NK-92 (cell line): ENCODE results near the gene TACR1.
"Not testable (repeated sequence)": the region's sequence is repeated elsewhere in the genome, so short reads cannot be mapped to it uniquely, and the experiment has no call there.

Experiments
- DNase-seq: peaks from one replicate; lab custom pipeline; 2025; ENCODE audit not compliant: unreplicated experiment; lab: John Stamatoyannopoulos, UW

Gene TACR1

GRCh38 chr2:75199428-75200011 is at the start of gene TACR1:
TSS of gene TACR1 (minus strand) at chr2:75199520. CDS start at chr2:75198934, 586 bp downstream.
- no peak for DNase-seq

- DNase-seq: not testable (repeated sequence)
Measured at GRCh38 chr2:75248581-75248980, 49.3 kb upstream of the TACR1 start.

GRCh38 chr2:75246441-75247167 is 47.3 kb upstream of the TACR1 start:
- no peak for DNase-seq

- DNase-seq: no peak
Measured at GRCh38 chr2:75243219-75243618, 43.9 kb upstream of the TACR1 start.

- no peak for DNase-seq
Measured at GRCh38 chr2:75241696-75242095, 42.4 kb upstream of the TACR1 start.

GRCh38 chr2:75238670-75239330 is 39.5 kb upstream of the TACR1 start:
- DNase-seq: no peak

- no peak for DNase-seq
Measured at GRCh38 chr2:75237296-75237695, 38.0 kb upstream of the TACR1 start.

- DNase-seq: no peak
Measured at GRCh38 chr2:75233965-75234364, 34.6 kb upstream of the TACR1 start.

- DNase-seq: no peak
Measured at GRCh38 chr2:75226617-75227016, 27.3 kb upstream of the TACR1 start.

GRCh38 chr2:75226099-75226498 is 26.8 kb upstream of the TACR1 start:
- no peak for DNase-seq

- no peak for DNase-seq
Measured at GRCh38 chr2:75224636-75225094, 25.3 kb upstream of the TACR1 start.

GRCh38 chr2:75222527-75222926 is 23.2 kb upstream of the TACR1 start:
- no peak for DNase-seq

GRCh38 chr2:75221862-75222261 is 22.5 kb upstream of the TACR1 start:
- DNase-seq: no peak

- DNase-seq: not testable (repeated sequence)
Measured at GRCh38 chr2:75219213-75219612, 19.9 kb upstream of the TACR1 start.

- DNase-seq: no peak
Measured at GRCh38 chr2:75211266-75211770, 12.0 kb upstream of the TACR1 start.

GRCh38 chr2:75210409-75210808 is 11.1 kb upstream of the TACR1 start:
- no peak for DNase-seq

GRCh38 chr2:75208738-75209137 is 9.4 kb upstream of the TACR1 start:
- DNase-seq: no peak

- no peak for DNase-seq
Measured at GRCh38 chr2:75204833-75205232, 5.5 kb upstream of the TACR1 start.

- no peak for DNase-seq
Measured at GRCh38 chr2:75202359-75202758, 3.0 kb upstream of the TACR1 start.

- DNase-seq: no peak
Measured at GRCh38 chr2:75200140-75201096, 1.1 kb upstream of the TACR1 start.
